Cardiac septum (tissue), 1 donor: ENCODE results near the gene RABGAP1L. TPM values are rescaled to one million over a fixed set of nuclear protein-coding genes. Genes with fewer than 3 reads are reported as not detected.
A peak's percentile ranks its signal among the peaks of the same experiment; 100 is the strongest.
"Not testable (repeated sequence)": the region's sequence is repeated elsewhere in the genome, so short reads cannot be mapped to it uniquely, and the experiment has no call there.

Experiments used
- DNase-seq: peaks from one replicate; pipeline ENCODE4 v3.0.0-alpha.2; 2020; ENCODE audit warnings: low spot score
- intact Hi-C: fragments of 100-400 bp; cut with DNase I; formaldehyde crosslinking; loops from one replicate; pipeline ENCODE4 v1.14.0; 2022
- total RNA-seq: library from RNA; stranded (reverse); fragmentation: NEBNext Ultra II Directional; extraction: Animal tissue kit (Norgen Biotek cat#: 25700); gene quantifications from one replicate; pipeline ENCODE4 v1.2.1, GENCODE V29; 2021
- donor health status: DM: no; HTN: no; CAD: no.

RABGAP1L gene
- total RNA-seq, 1 donor from 2014 or later, result 109 TPM

DNA sequence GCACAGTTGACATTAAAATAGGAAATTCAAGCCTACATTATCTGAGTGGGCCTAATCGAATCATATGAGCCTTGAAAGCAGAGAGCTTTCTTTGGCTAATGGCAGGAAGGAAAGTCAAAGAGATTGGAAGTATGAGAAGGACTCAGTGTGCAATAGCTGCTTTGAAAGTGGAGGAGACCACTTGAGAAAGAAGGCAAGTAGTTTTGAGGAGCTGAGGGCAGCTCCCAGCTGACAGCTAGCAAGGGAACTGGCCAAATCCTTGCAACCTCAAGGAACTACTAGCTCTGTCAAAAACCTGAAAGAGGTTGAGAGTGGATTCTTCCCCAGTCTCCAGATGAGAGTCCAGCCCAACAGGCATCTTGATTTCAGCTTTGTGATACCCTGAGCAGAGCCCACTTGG is 691.4 kb downstream of the RABGAP1L start:
- intact Hi-C loops, result no loop called here
- DNase-seq, result no peak

DNA sequence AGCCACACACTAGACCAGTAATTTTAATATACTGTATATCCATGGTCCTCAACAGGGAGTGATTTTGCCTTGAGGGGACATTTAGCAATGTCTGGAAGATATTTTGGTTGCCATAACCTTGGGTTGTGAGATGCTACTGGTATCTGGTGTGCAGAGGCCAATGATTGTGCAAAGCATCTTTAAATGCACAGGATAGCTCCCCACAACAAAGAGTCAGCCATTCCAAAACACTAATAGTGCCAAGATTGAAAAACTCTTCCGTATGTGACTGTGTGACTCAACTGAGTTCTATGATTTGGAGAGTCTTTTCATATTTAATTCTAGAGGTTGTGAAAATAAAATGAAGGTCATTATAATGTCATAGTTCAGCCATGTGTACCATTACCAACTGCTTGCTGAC is 699.0 kb downstream of the RABGAP1L start:
- intact Hi-C loops, result no loop called here
- DNase-seq, result no peak

DNA sequence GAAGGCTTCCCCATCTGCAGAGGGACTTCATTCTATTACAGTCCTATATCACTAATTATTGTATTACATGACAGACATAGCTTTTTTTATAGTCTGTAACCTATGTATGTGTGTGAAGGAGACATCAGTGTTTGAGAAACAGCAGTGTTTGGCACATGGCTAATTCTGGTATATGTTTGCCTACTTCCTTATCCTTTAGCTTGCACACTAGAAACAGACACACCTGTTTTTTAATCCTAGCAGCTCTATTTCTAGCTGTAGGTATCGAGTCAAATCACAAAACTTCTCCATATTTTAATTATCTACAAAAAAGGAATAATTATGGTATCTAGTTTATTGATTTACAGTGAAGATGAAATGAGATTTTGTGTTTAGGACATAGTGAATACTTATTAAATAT is 711.0 kb downstream of the RABGAP1L start:
- intact Hi-C loops, result no loop called here
- DNase-seq, result no peak

DNA sequence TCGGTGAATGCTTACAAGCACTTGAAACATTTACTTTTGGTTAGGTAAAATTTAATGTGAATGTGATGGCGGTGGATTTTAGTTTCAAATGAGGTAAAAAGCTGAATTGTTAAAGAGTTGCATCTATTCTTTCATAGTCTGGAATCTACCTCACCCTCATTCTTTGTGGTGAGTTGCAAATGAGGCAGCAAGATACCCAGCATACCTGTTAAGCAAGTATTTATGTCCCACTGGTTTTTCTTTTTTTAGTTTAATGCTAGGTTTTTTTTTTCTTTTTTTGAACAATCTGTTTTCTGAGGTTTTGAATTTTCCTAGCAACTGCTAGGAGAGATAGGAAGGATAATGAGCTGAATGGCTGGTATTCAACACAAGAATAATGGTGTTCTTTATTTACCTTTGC is 712.6 kb downstream of the RABGAP1L start:
- DNase-seq, result no peak
- intact Hi-C loops, result no loop called here

DNA sequence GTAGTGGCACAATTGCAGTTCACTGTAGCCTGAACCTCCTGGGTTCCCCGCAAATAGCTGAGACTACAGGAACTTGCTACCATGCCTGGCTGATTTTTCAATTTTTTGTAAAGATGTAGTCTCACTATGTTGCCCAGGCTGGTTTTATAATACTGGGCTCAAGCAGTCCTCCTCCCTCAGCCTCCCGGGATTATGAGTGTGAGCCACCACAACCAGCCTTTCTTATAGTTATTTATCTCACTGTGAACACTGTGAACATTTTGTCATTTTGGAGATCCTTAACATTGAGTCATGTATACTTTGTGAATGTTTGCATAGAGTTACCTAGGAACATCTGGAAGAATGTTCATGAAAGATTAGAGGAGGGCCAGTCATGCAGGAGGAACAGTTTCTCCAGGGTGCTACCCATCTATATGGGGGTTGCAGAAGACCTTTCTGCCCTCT is 713.3 kb downstream of the RABGAP1L start:
- intact Hi-C loops, result no loop called here
- no peak for DNase-seq

DNA sequence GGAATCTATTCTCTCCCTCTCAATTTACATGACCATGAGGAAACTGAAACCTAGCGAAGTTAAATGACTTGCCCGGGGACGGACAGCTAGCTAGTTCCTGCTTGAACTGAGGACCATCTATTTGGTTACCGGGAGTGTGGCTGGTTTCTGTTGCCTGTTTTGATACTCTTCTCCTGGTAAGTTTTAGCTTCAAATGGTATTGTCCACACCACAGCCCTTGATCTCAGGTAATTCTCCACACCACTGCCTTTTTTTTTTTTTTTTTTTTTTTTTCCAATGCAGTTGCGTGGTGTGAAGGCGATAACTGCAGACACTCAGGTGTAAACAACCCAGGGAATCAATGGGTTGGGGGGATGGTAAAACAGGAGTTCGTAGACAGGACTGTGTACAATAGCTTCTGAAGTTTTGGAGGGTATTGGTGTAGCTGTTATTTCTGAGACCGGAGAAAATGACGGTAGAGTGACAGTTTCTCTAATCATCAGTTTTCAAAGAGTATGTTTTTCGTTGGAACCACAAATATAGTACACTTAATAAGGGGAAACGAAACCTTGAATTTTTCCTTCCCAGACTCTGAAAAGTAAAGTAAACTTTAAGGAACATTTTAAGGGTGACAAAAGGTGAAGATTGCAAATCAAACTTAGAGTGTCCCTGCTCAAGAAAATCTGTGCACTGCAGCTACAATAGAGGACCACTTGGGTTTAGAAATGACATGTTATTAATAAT is 715.2 kb downstream of the RABGAP1L start:
- intact Hi-C loops, result no loop called here
- no peak for DNase-seq

DNA sequence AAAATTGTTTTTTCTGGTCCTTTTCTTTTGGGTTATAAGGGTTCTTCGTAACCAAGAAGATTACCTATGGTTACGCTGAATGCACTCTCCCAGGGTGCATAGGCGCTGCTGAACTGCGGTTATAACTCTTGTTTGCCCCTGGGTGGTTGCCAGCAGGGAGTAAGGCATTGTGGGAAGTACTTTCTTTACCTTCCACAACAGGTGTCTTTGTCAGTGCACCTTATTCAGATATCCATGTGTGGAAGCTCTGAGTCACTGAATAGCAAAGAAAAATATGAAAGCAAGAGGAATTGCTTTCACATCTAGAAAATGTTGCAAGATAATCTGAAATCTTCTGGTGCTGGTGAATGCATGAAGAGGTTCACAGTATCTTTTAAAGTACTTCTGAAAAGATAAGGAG is 716.0 kb downstream of the RABGAP1L start:
- DNase-seq, result no peak

DNA sequence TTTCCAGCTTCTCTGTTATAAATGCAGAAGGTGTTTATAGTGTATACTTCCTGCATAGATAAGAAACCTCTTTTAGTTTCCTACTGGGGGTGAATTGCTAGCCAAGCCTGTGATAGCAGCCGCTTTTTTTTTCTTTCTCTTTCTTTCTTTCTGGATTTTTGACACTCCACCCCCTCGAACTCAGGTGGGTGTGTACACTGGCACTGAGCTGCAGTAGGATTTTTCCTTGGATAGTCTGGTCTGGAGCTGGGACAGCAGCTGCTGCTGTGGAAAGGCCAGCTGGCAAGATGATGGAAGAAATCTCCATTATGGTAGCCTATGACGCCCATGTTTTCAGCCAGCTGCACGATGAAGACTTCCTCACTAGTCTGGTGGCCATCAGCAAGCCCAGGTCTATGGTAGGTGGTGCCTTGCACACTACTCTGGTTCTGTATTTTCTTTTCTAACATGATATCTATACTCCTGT is 717.9 kb downstream of the RABGAP1L start:
- no peak for DNase-seq
- intact Hi-C loops, result no loop called here

More for the DNA sequence above, 716.0 kb downstream of the RABGAP1L start:
- intact Hi-C loops, result no loop called here

DNA sequence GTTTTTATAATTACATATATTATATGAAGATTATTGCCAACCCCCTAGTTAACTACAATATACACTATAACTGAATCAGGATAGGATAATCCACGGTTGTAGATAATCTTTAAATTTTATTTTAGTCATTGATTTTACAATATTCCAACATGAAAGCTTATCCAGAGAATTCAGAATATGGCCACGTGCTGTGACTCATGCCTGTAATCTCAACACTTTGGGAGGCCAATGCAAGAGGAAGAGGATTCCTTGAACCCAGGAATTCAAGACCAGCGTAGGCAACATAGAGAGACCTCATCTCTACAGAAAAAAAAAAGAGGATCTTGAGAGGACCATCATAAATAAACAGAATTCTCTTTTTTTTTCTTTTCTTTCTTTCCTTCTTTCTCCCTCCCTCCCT is 720.9 kb downstream of the RABGAP1L start:
- no peak for DNase-seq
- intact Hi-C loops, result no loop called here

DNA sequence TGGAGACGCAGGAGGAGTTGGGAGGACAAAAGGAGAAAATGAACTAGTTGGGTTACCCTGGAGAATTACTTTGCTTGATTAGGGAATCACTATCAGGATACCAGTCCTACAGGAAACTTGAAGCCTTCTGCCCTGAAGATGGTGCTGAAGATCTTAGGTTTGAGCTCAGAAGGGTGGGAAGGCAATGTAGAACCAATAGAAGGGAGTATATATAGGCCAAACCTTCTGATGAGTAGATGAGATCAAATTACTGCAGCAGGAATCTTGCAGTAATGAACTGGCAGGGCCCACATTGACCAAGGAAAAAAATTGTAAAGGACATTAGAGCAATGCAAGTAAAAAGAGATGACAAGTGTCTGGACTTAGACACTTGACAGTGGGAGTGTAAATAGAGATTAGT is 724.1 kb downstream of the RABGAP1L start:
- intact Hi-C loops, result no loop called here
- no peak for DNase-seq

DNA sequence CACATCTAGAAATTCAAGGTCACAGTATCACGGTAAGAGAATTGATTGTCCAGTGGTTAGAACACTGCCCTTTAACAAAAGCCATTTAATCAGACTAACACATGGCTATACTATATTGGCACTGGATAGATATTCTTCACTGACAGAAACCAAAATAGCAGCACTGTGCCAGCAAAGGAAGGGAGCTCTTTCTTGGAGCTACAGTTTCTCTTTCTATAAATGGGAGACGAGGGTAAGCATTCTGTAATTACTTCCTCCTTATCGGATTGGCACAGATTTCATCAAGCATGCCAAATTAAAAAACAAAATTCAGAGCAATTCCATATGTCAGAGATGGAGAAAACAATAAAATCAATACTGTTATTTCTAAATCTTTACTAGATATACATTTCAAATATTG is 724.7 kb downstream of the RABGAP1L start:
- intact Hi-C loops, result no loop called here
- no peak for DNase-seq

DNA sequence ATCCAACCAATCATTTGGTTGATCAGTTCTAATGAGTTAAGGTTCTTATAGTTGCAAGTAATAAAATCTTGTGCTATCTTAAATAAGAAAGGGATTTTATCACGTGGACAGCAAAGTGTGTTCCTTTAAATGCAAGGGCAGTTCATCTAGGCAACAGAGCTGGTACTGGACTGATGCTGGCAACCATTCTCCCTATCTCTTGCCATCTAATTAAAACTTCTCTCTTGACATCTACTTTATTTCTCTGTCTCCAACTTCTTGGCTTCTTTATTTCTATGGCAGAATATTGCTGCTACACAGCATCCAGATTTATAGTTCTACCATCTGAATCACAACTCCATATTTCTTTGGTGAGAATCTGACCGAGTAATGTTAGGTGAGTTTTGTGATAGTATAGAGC is 725.2 kb downstream of the RABGAP1L start:
- intact Hi-C loops, result no loop called here

DNA sequence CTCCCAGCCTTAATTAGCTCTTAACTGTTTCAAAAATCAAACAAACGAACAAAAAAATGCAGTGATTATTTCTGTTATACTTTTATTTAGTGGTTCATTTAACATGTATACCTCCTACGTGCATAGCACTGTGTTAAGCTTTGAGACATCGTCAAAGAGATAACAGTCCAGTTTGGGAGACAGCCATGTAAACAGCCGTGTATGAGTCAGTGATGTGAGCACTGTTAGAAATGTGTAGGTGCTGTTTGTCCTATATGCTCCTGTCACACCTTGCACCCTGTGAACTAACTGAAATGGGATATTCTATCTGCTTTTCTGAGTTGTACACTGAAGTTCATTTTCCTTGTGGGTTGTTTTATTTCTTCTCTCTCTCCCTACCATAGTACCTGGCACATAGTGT is 730.7 kb downstream of the RABGAP1L start:
- intact Hi-C loops, result no loop called here
- no peak for DNase-seq

More for the DNA sequence above, 725.2 kb downstream of the RABGAP1L start:
- DNase-seq, result no peak

DNA sequence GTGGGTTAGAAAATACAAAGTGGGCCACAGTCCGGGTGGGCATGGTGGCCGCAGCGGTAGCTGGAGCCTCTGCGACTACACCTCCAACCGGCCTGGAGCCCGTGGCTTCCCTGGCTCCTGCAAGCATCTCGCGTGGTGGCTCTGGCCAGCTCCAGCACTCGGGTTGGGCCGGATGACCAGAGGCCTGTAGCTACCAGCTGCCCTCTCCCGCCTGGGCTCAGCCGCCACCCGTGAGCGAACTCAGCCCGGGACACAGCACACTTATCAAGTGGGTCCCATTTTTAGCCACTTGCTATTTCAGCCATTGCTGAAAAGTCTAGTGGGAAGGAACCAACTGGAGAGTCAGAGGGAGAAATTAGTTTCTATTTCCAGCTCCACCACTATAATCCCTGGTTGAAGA is 732.7 kb downstream of the RABGAP1L start:
- intact Hi-C loops, result no loop called here
- peak; percentile 84 for DNase-seq

DNA sequence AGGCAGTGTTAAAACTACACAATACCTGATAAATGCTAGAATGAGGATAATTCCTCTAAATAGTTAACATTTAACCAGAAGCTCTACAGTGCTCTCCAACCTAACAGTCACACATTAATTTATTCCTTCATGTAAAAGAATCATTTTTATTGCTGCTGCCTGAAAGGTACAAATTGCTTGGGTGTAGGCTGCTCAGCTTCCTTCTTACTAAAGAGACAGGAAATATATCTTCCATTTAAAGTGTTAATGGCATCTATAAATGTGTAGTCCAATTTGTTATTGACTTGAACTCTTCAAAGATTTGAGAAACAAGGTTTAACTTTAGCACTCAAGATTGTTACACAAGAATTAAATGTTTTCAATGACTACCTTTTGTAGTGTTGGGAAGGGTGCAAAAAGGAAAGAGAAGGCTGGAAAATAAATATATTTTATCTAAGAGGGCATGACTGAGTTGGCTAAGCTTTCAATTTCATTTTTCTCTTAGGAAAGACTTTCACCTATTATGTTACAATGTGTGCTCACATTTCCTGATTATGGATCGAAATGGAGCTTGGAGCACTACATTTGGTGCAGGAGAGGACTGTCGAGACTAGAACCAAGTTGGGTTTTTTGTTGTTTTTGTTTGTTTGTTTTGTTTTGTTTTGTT is 734.9 kb downstream of the RABGAP1L start:
- intact Hi-C loops, result no loop called here
- DNase-seq, result no peak

DNA sequence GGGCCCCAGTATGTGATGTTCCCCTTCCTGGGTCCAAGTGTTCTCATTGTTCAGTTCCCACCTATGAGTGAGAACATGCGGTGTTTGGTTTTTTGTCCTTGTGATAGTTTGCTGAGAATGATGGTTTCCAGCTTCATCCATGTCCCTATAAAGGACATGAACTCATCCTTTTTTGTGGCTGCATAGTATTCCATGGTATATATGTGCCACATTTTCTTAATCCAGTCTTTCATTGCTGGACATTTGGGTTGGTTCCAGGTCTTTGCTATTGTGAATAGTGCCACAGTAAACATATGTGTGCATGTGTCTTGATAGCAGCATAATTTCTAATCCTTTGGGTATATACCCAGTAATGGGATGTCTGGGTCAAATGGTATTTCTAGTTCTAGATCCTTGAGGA is 736.3 kb downstream of the RABGAP1L start:
- intact Hi-C loops, DNase-seq: not testable (repeated sequence)

DNA sequence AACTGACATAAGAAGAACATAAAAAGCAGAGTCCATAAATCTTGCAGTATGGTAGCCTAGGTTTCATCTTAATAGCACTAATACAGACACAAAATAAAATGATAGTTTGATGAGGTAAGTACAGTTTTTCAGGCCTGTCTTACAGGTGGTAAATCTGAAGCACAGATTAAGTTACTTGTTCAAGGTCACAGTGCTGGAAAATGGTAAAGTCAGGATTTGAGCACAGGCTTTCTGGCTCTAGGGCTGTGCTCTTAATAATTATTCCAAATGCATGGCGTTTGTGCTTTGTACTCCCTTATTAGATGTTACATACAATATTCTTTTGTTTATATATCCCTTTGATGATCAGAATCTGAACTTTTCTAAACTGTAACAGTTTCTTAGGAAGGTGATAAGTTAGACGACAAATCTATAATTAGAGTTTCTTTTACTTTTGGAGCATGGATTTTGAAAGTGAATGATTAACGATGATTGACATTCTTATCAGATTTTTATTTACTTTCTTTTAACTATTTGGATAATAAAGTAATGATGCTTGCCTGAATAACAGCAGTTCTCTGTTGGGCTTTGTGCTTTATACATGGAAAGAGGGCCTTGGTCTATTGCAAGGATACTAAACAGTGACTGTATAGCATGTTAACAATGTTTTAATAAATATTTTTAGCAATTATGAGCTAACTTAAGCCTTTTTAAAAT is 738.9 kb downstream of the RABGAP1L start:
- intact Hi-C loops, result no loop called here
- DNase-seq, result no peak

DNA sequence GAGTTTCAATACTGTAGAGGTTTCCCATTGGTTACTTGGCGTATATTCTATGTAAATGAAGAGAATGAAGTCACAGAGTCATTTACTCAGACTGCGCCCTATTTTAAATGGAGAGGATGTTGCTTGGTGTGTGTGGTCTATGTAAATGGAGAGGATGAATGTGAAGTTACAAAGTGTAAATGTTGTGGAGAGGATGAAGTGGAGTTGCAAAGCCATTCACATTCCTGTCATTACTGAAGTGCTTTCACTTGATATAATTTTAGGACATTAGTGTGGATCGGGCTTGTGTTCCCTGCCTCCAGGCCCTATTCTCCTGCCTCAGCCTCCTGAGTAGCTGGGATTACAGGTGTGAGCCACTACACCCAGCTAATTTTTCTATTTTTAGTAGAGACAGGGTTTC is 741.0 kb downstream of the RABGAP1L start:
- intact Hi-C loops, result no loop called here
- no peak for DNase-seq

DNA sequence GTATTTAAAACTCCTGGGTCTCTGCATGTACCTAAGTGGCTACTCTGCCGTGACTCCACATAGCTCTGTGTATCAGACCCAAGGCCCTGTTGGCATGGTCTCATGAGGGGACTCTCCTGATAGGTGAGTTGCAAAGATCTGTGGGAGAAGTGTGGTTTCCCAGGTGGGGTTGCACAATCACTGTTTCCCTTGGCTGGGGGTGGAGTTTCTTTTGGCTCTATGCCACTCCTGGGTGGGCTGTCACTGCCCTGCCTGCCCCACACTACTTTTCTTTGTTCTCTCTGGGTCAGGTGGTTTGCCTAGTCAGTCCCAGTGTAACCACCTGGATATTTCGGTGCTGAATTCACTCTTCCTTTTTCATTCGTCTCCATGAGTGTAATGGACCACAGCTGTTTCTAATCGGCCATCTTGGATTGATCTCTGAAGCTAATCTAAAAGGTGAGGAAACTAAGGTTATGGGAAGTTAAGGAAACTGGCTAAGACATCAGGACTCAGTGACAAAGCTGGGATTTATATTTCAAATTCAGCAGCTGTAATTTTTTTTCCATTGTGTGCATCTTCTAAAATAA is 743.3 kb downstream of the RABGAP1L start:
- DNase-seq, result no peak
- intact Hi-C loops, result no loop called here

DNA sequence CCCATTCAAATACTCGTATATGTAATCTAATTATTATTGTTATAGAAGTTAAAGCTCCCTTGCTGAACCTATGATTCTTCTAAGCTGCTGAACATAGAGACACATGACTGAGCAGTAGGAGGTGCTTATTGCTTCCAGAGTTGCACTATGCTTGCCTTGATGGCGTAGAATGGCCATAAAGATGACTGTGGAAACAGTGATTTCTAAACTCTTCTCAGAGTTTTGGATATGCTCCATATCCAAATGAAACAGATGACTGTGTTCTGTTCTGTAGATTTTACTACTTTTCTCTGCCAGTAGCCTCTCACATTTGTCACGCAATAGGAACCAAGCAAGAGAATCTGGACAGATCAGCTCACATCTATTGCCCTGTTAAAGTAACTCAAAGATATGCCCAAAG is 752.3 kb downstream of the RABGAP1L start:
- DNase-seq, result no peak
- intact Hi-C loops, result no loop called here
